GM18858 (cell line): Measurements from ENCODE around the gene GPS1.

Source experiments
- ATAC-seq: cut with Tn5 transposase; IDR thresholded peaks from one replicate; pipeline ENCODE4 v1.9.1; 2021; ENCODE audit not compliant: unreplicated experiment

The GPS1 gene

GRCh38 chr17:82076018-82076784 lies 24.5 kb downstream of the GPS1 start:
- ATAC-seq, result no peak

GRCh38 chr17:82076785-82077591 lies 25.3 kb downstream of the GPS1 start:
- ATAC-seq, result no peak

GRCh38 chr17:82077617-82078358 lies 26.1 kb downstream of the GPS1 start:
- no peak for ATAC-seq

GRCh38 chr17:82078433-82078832 lies 26.7 kb downstream of the GPS1 start:
- no peak for ATAC-seq

- no peak for ATAC-seq
These were observed 27.4 kb downstream of the GPS1 start for GRCh38 chr17:82079001-82079677.

GRCh38 chr17:82080048-82080788 lies 28.5 kb downstream of the GPS1 start:
- ATAC-seq, result no peak

- ATAC-seq, result no peak
These were observed 29.2 kb downstream of the GPS1 start for GRCh38 chr17:82080789-82081464.

GRCh38 chr17:82081546-82081945 lies 29.8 kb downstream of the GPS1 start:
- ATAC-seq, result no peak

GRCh38 chr17:82081966-82082365 lies 30.3 kb downstream of the GPS1 start:
- ATAC-seq, result no peak

- ATAC-seq, result no peak
These were observed 30.8 kb downstream of the GPS1 start for GRCh38 chr17:82082456-82082855.

- no peak for ATAC-seq
These were observed 31.3 kb downstream of the GPS1 start for GRCh38 chr17:82083009-82083408.

- no peak for ATAC-seq
These were observed 32.0 kb downstream of the GPS1 start for GRCh38 chr17:82083533-82084359.

GRCh38 chr17:82084373-82085030 lies 32.8 kb downstream of the GPS1 start:
- no peak for ATAC-seq

GRCh38 chr17:82085031-82085861 lies 33.5 kb downstream of the GPS1 start:
- no peak for ATAC-seq

GRCh38 chr17:82085931-82086764 lies 34.5 kb downstream of the GPS1 start:
- ATAC-seq, result no peak
